ENCODE measurements around the gene NXF1. TPM values are rescaled to one million over a fixed set of nuclear protein-coding genes. Genes with fewer than 3 reads are reported as not detected.
"Not testable (repeated sequence)": the region's sequence is repeated elsewhere in the genome, so short reads cannot be mapped to it uniquely, and the experiment has no call there.

Gene NXF1
- total RNA-seq, 3 donors from 2014 or later: 74.9 to 89.3 (median 76.4) TPM

DNA sequence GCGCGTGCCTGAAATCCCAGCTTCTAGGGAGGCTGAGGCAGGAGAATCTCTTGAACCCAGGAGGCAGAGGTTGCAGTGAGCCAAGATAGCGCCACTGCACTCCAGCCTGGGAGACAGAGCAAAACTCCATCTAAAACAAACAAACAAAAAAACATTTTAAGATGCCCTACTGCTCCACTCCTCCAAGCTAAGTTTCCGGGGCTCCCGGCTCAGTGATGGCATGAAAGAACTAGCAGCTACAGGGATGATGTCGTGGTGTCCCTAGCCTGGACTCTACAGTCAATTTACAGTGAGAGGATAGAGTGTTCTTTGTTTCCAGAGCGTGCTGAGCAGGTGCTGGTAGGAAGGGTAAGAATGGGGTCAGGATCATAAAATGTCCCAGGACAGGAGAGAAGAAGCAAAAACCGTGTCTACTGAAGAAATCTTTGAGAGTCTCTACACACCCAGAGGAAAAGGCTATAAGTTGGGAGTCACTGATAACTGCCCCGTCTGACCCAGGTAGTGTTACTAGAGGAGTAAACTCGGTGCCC, 50.1 kb downstream of the NXF1 start:
- TF ChIP-seq, protein P1, sequence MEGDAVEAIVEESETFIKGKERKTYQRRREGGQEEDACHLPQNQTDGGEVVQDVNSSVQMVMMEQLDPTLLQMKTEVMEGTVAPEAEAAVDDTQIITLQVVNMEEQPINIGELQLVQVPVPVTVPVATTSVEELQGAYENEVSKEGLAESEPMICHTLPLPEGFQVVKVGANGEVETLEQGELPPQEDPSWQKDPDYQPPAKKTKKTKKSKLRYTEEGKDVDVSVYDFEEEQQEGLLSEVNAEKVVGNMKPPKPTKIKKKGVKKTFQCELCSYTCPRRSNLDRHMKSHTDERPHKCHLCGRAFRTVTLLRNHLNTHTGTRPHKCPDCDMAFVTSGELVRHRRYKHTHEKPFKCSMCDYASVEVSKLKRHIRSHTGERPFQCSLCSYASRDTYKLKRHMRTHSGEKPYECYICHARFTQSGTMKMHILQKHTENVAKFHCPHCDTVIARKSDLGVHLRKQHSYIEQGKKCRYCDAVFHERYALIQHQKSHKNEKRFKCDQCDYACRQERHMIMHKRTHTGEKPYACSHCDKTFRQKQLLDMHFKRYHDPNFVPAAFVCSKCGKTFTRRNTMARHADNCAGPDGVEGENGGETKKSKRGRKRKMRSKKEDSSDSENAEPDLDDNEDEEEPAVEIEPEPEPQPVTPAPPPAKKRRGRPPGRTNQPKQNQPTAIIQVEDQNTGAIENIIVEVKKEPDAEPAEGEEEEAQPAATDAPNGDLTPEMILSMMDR (IDR thresholded peaks at IDR 0.05): no peak
- intact Hi-C loops (cut with DNase I; ENCODE audit: low total_unique reads): no loop called here
- Histone ChIP-seq H3K9me3 (no peaks in the 10 kb centered on the region), H3K27me3 (no peaks in the 10 kb centered on the region), H3K4me1 (no peaks in the 10 kb centered on the region), H3K27ac (no peak overlapping the region), H3K4me3 (no peak overlapping the region), H3K36me3 (no peaks in the 10 kb centered on the region)
- DNase-seq (ENCODE audit: low spot score in 2 of 2): no peak

DNA sequence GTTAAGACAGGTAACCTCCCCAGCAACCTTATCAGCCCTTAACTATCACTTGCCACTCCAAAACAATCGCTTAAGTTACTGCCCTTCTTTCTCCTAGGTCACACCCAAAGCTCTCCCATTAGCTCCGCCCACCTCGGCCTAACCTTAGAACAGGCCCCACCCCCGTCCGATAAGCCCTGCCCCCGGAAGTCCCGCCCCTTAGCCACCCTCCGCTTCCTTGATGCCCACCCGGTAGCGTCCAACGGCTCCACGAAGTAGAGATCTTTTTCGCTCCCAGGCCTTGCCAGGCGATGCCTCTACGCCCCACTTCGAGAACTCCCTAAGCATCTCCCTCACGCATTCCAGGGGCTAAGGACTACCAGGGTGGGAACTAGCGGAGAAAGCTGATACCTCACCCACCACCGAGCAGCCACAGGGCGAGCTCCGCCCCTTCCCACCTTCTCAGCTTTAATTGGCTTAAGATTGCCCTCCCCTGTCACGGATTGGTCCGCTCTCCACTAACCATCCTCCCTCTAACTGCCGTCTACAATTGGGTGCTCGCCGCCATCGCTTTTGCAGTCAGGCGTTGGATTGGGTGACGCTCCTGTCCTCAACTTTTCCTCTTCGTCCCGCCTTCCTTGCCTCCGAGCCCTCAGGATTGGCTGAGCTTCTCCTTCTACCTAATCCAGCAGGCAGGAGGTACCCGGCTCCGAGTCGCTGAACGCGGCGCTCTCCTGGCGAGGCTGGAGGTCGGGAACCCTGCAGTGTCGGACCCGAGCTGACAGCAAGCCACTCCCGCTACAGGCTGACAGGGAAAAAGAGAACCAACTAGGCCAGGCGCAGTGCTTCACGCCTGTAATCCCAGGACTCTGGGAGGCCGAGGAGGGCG, 51.3 kb downstream of the NXF1 start, which contains the start of gene ZBTB3:
TSS of gene ZBTB3 (minus strand) at position 425 of the 868 bp plus-strand sequence. CDS start 496 bp downstream, outside the sequence.
- intact Hi-C loops (cut with DNase I; ENCODE audit: low total_unique reads): no loop called here
- TF ChIP-seq POLR2A (IDR thresholded peaks at IDR 0.05) (peak; percentile 51), POLR2AphosphoS5 (IDR thresholded peaks at IDR 0.05) (peak; percentile 94 to 99 (median 94))
- TF ChIP-seq, protein P1 (IDR thresholded peaks at IDR 0.05): peak; percentile 11 to 55 (median 37)

DNA sequence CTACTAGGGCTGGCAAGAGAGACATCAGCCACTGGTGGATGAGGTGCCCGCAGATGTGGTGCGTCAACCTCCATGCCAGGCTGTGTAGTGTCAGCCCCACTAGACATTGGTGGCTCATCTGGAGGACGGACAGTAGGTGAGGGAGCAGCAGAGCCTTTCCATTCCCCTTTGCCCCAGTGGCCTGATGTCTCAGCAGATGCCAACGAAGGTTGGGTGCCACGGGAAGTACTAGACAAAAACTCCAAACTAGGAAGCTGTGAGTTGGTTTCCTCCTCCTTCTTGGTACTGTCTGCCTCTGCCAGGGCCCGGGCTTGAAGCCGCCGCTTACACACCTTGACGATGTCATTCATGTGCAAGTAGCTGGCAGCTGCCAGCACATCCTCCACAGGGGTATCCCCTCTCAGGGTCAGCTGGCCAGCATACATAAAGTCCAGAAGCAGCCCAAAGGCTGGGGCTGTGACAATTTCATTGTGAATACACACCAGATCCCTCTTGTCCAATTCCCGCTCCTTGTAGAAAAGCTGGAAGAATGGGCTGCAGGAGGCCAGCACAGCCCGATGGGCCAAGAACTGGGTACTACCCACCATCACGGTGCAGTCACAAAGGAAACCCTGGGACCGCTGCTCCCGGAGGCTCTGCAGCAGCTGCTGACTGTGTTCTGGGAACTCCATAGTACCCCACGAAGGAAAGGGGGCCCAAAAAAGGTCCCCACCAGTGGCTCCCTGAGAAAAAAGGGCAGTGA, 52.1 kb downstream of the NXF1 start:
- no peak for DNase-seq (ENCODE audit: low spot score in 2 of 2)
- intact Hi-C loops (cut with DNase I; ENCODE audit: low total_unique reads): no loop called here
- Histone ChIP-seq H3K27ac (peak overlapping the region; percentile 92 to 93), H3K36me3 (no peaks in the 10 kb centered on the region), H3K27me3 (no peaks in the 10 kb centered on the region), H3K4me3 (peak overlapping the region; percentile 53 to 75 (median 66)), H3K9me3 (no peaks in the 10 kb centered on the region), H3K4me1 (no peaks in the 10 kb centered on the region)
- TF ChIP-seq, protein P1 (IDR thresholded peaks at IDR 0.05): no peak
- TF ChIP-seq POLR2AphosphoS5 (IDR thresholded peaks at IDR 0.05) (no peak), POLR2A (IDR thresholded peaks at IDR 0.05) (no peak)

More for the DNA sequence above, 51.3 kb downstream of the NXF1 start, which contains the start of gene ZBTB3:
- no peaks in the 10 kb centered on the region for H3K36me3 ChIP-seq
- H3K4me3 ChIP-seq: peak within 1 kb of the TSS; percentile 53 to 75 (median 66)
- DNase-seq (ENCODE audit: low spot score in 2 of 2): peak; percentile 97 to 99
- peak within 1 kb of the TSS; percentile 92 to 93 for H3K27ac ChIP-seq
- no peaks in the 10 kb centered on the region for H3K27me3 ChIP-seq
- no peaks in the 10 kb centered on the region for H3K4me1 ChIP-seq
- H3K9me3 ChIP-seq: no peaks in the 10 kb centered on the region

DNA sequence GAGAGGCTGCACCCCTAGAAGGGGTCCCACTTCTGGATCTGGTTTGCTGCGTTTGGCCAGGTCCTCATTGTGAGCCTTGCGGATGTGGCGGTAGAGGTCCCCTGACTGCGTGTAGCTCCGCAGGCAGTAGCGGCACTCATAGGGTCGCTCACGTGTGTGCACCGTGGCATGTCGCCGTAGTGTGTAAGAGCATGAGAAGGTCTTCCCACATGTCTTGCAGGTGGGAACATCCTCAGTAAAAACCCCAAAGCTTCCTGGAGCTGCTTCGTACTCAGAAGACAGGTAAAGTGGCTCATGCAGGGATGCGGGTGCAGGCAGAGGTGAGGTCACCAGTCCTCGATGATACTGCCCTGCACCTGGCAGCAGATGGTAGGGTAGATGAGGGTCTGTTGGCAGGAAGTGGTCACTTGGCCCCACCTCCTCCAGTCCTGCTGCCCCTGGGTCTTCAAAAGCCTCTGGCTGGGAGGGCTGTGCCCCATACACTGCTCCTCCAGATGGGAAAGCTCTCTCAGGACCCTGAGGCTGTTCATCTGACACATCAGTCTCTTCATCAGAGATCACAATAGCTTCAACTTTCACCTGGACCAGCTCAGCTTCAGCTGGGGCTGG, 53.0 kb downstream of the NXF1 start:
- Histone ChIP-seq H3K27me3 (no peaks in the 10 kb centered on the region), H3K9me3 (no peaks in the 10 kb centered on the region), H3K4me1 (no peaks in the 10 kb centered on the region), H3K27ac (no peak overlapping the region), H3K4me3 (no peak overlapping the region), H3K36me3 (no peaks in the 10 kb centered on the region)
- no peak for DNase-seq (ENCODE audit: low spot score in 2 of 2)
- TF ChIP-seq, protein P1 (IDR thresholded peaks at IDR 0.05): no peak
- TF ChIP-seq POLR2A (IDR thresholded peaks at IDR 0.05): no peak
- no peak for TF ChIP-seq POLR2AphosphoS5 (IDR thresholded peaks at IDR 0.05)
- intact Hi-C loops (cut with DNase I; ENCODE audit: low total_unique reads): no loop called here

DNA sequence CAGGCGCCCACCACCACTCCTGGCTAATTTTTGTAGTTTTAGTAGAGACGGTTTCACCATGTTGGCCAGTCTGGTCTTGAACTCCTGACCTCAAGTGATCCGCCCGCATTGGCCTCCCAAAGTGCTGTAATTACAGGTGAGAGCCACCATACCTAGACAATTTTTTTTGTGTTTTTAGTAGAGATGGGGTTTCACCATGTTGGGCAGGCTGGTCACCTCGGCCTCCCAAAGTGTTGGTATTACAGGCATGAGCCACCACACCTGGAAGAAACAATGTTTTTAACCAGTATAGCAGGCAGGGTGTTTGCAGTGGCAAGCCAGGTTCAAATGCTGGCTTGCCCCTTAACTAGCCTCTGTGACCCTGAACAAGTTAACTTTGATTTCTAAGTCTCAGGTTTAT, 55.3 kb downstream of the NXF1 start:
- DNase-seq (ENCODE audit: low spot score in 2 of 2); H3K4me1 ChIP-seq: not testable (repeated sequence)

More for the DNA sequence above, 55.3 kb downstream of the NXF1 start:
- H3K36me3 ChIP-seq; H3K4me3 ChIP-seq; H3K9me3 ChIP-seq; H3K27ac ChIP-seq; H3K27me3 ChIP-seq; intact Hi-C loops (cut with DNase I; ENCODE audit: low total_unique reads): not testable (repeated sequence)

Measured in breast epithelium (tissue), 4 donors.